Nephron (organoid): ENCODE results near the gene RPLP2.

Experiments used
- H3K27ac Mint-ChIP-seq, 3 experiments: 2 replicates each; pipeline ENCODE4 v1.8.0; 2020; ENCODE audit warnings: mixed read lengths in 3 of 3, mild to moderate bottlenecking in 2 of 3, moderate library complexity in 1 of 3
- H3K27me3 Mint-ChIP-seq: 2 replicates; pipeline ENCODE4 v1.8.0; 2021; ENCODE audit warnings: low read depth, mild to moderate bottlenecking, moderate library complexity, mixed read lengths
- H3K36me3 Mint-ChIP-seq: 2 replicates; pipeline ENCODE4 v1.8.0; 2020; ENCODE audit warnings: low read depth, mixed read lengths
- H3K4me1 Mint-ChIP-seq: 2 replicates; pipeline ENCODE4 v1.8.0; 2020; ENCODE audit warnings: mixed read lengths
- H3K4me3 Mint-ChIP-seq, 3 experiments: 2 replicates each; pipeline ENCODE4 v1.8.0; 2020; ENCODE audit warnings: mild to moderate bottlenecking in 3 of 3, mixed read lengths in 3 of 3, moderate library complexity in 2 of 3
- H3K9me3 Mint-ChIP-seq: 2 replicates; pipeline ENCODE4 v1.8.0; 2020; ENCODE audit warnings: mixed read lengths
- TF ChIP-seq, protein P1 (sequence below), 3 experiments: fragments of 200-600 bp; sonication (generic); IDR thresholded peaks; one replicate each; pipeline ENCODE4 v1.5.0; 2021; ENCODE audit warnings: antibody characterized with exemption in 3 of 3; ENCODE audit not compliant: unreplicated experiment in 3 of 3

RPLP2 gene

GRCh38 chr11:801097-801780, 8.5 kb upstream of the RPLP2 start:
- H3K4me3 Mint-ChIP-seq: no peak overlapping the region
- no peaks in the 10 kb centered on the region for H3K36me3 Mint-ChIP-seq
- TF ChIP-seq, protein P1, sequence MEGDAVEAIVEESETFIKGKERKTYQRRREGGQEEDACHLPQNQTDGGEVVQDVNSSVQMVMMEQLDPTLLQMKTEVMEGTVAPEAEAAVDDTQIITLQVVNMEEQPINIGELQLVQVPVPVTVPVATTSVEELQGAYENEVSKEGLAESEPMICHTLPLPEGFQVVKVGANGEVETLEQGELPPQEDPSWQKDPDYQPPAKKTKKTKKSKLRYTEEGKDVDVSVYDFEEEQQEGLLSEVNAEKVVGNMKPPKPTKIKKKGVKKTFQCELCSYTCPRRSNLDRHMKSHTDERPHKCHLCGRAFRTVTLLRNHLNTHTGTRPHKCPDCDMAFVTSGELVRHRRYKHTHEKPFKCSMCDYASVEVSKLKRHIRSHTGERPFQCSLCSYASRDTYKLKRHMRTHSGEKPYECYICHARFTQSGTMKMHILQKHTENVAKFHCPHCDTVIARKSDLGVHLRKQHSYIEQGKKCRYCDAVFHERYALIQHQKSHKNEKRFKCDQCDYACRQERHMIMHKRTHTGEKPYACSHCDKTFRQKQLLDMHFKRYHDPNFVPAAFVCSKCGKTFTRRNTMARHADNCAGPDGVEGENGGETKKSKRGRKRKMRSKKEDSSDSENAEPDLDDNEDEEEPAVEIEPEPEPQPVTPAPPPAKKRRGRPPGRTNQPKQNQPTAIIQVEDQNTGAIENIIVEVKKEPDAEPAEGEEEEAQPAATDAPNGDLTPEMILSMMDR (IDR thresholded peaks at IDR 0.05; ENCODE audit: unreplicated experiment in 3 of 3): no peak
- H3K27ac Mint-ChIP-seq: no peak overlapping the region
- peaks cover 9% of the 10 kb centered on the region for H3K4me1 Mint-ChIP-seq
- no peaks in the 10 kb centered on the region for H3K9me3 Mint-ChIP-seq
- H3K27me3 Mint-ChIP-seq: no peaks in the 10 kb centered on the region

DNA sequence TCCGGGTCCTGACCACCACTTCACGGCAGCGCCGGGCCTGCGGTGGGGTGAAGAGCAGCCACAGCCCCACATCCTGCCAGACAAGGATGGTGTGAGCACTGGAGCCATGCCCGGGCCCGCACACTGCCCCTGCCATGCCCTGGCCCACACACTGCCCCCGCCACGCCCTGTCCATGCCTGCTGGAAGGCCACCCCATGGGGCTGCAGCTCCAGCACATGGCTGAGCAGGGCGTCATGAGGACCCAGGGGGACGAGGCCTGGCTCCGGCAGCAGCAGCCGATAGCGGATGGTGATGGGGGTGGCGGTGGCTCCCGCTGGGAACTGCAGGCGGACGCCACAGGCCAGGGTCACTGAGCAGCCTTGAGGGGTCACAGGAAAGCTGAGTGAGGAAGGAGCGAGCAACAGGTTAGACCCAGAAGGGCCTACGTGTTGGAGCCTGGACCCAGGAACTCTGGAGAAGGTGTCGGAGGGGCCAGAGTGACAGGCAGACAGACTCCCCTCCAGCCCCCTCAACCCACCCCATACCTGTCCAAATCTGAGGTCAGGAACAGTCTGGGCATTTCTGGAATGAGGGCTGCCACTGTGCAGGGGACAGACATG, 7.6 kb upstream of the RPLP2 start:
- Mint-ChIP-seq H3K4me3 (no peak overlapping the region), H3K36me3 (no peaks in the 10 kb centered on the region), H3K27ac (no peak overlapping the region), H3K4me1 (peaks cover 4% of the 10 kb centered on the region), H3K27me3 (no peaks in the 10 kb centered on the region), H3K9me3 (no peaks in the 10 kb centered on the region)
- TF ChIP-seq, protein P1 (IDR thresholded peaks at IDR 0.05; ENCODE audit: unreplicated experiment in 3 of 3): no peak

DNA sequence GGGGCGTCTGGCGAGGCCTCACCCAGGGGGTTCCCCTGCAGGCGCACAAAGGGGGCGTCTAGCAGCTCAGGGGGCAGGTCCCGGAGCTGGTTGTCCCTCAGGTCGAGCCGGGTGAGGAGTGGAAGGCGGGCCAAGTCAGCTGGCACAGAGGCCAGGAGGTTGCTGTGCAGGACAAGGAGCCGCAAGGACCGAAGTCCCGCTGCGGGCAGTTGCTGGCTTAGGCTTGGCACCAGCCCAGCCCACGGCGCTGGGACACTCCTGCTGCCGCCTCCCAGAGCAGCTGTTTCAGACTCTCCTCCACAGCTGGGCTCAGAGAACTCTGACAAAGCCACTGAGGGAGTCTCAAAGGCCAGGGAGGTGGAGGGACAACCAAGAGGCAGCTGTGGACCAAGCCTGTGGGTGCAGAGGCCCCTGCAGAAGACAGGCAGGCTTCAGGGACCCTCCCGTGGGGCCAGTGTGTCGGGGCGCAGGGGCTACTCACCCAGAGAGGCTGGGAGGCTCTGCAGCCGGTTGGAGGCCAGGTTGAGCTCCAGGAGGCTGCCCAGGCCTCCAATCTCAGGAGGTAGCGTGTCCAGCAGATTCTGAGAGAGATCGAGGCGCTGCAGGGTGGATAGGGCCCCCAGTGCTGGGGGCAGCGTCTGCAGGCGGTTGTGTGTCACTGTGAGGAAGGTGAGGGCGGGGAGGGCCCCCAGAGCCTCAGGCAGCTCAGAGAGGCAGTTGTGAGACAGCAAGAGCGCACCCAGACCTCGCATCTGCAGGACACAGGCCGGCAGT, 6.9 kb upstream of the RPLP2 start:
- no peaks in the 10 kb centered on the region for H3K27me3 Mint-ChIP-seq
- TF ChIP-seq, protein P1 (IDR thresholded peaks at IDR 0.05; ENCODE audit: unreplicated experiment in 3 of 3): no peak
- H3K4me1 Mint-ChIP-seq: peaks cover 3% of the 10 kb centered on the region
- H3K4me3 Mint-ChIP-seq: peak overlapping the region; percentile 25 to 79 (median 52)
- H3K9me3 Mint-ChIP-seq: no peaks in the 10 kb centered on the region
- H3K27ac Mint-ChIP-seq: no peak overlapping the region
- H3K36me3 Mint-ChIP-seq: no peaks in the 10 kb centered on the region

DNA sequence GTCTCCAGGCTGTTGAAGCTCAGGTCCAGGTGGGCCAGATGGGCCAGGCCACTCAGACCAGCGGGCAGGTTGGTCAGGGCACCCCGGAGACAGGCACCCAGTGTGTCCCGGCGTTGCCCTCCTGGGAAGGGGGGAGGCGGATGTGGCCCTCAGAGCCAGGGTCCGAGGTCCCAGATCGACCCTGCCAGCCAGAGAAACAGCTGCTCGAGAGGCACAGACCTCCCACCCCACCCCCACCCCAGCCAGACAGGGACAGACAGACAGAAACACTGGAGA, 6.4 kb upstream of the RPLP2 start:
- Mint-ChIP-seq H3K4me3 (peak overlapping the region in 2 of 3 experiments; percentile 25 to 79), H3K9me3 (no peaks in the 10 kb centered on the region), H3K36me3 (no peaks in the 10 kb centered on the region), H3K27me3 (no peaks in the 10 kb centered on the region), H3K4me1 (peaks cover 5% of the 10 kb centered on the region), H3K27ac (no peak overlapping the region)
- TF ChIP-seq, protein P1 (IDR thresholded peaks at IDR 0.05; ENCODE audit: unreplicated experiment in 3 of 3): no peak

DNA sequence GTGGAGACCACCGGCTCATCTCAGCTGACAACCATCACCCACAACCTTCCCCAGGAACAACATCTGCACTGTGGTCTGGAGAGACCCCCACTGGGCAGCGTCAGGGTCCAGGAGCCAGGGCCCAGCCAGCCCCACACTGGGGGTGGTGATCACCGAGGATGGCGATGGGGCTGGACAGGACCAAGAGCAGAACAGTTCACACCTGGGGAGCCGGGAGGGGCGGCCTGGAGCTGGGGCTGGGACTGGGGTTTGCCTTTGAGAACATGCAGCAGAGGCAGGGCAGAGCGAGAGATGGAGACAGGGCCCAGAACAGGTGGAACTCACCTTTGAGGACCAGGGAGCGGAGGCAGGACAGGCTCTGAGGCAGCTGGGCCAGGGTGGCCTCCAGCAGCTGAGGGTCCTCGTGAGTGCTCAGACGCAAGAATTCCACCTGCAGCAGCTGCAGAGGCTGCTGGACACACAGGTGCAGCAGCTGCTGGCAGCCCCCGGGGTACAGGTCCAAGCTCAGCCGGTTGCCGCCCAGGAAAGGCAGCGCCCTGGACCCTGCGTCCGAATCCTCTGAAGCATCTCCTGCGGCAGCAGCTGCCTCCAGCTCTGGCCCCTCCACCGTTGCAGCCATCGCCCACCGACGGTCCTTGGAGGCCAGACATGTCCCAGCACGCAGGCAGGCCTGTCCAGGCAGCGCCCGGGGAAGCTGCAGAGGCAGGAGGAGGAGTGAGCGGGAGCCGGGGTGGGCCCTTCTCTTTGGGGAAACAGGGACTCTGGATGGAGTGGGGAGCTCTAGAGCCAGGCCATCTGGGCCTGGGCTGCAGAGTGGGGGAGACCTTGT, 5.8 kb upstream of the RPLP2 start:
- H3K4me3 Mint-ChIP-seq: peak overlapping the region; percentile 79 to 84 (median 81)
- H3K27ac Mint-ChIP-seq: peak overlapping the region in 1 of 3 experiments; percentile 39
- TF ChIP-seq, protein P1 (IDR thresholded peaks at IDR 0.05; ENCODE audit: unreplicated experiment in 3 of 3): no peak
- no peaks in the 10 kb centered on the region for H3K9me3 Mint-ChIP-seq
- H3K36me3 Mint-ChIP-seq: no peaks in the 10 kb centered on the region
- peaks cover 8% of the 10 kb centered on the region for H3K4me1 Mint-ChIP-seq
- no peaks in the 10 kb centered on the region for H3K27me3 Mint-ChIP-seq
